Smooth muscle cell (in vitro differentiated cells): ENCODE measurements around the gene TGIF1. TPM values are rescaled to one million over a fixed set of nuclear protein-coding genes. Genes with fewer than 3 reads are reported as not detected.

Experiments used
- DNase-seq: peaks from one replicate; lab custom pipeline; 2025; ENCODE audit not compliant: unreplicated experiment; lab: John Stamatoyannopoulos, UW
- H2AFZ ChIP-seq: fragments of 200-600 bp; sonication (generic); 2 replicates; pipeline ENCODE4 v1.6.0; 2016; ENCODE audit warnings: antibody characterized with exemption, low read depth, mild to moderate bottlenecking
- H3F3A ChIP-seq: fragments of 200-600 bp; sonication (generic); 2 replicates; pipeline ENCODE4 v1.6.0; 2017; ENCODE audit warnings: antibody characterized with exemption, low read depth
- H3K27ac ChIP-seq: fragments of 200-600 bp; sonication (generic); 2 replicates; pipeline ENCODE4 v1.5.1; 2016; ENCODE audit warnings: low read depth, mild to moderate bottlenecking
- H3K27me3 ChIP-seq: fragments of 200-600 bp; sonication (generic); 2 replicates; pipeline ENCODE4 v1.6.1; 2016; ENCODE audit warnings: low read depth, mild to moderate bottlenecking
- H3K36me3 ChIP-seq: fragments of 200-600 bp; sonication (generic); 2 replicates; pipeline ENCODE4 v1.5.1; 2016; ENCODE audit warnings: low read depth
- H3K4me1 ChIP-seq: fragments of 200-600 bp; sonication (generic); 2 replicates; pipeline ENCODE4 v1.5.1; 2016; ENCODE audit warnings: low read depth
- H3K4me2 ChIP-seq: fragments of 200-600 bp; sonication (generic); 2 replicates; pipeline ENCODE4 v1.6.0; 2016; ENCODE audit warnings: mild to moderate bottlenecking
- H3K4me3 ChIP-seq: fragments of 200-600 bp; sonication (generic); 2 replicates; pipeline ENCODE4 v1.5.1; 2016; ENCODE audit warnings: mild to moderate bottlenecking
- H3K79me2 ChIP-seq: fragments of 200-600 bp; sonication (generic); 2 replicates; pipeline ENCODE4 v1.6.0; 2016; ENCODE audit warnings: low read depth, mild to moderate bottlenecking
- H3K9ac ChIP-seq: fragments of 200-600 bp; sonication (generic); 2 replicates; pipeline ENCODE4 v1.6.0; 2016; ENCODE audit warnings: low read depth
- H3K9me3 ChIP-seq: fragments of 200-600 bp; sonication (generic); replicated peaks from 2 replicates; pipeline ENCODE4 v1.5.1; 2016; ENCODE audit warnings: low read depth
- H4K20me1 ChIP-seq: fragments of 200-600 bp; sonication (generic); 2 replicates; pipeline ENCODE4 v1.6.0; 2016; ENCODE audit warnings: low read depth
- CTCF ChIP-seq: fragments of 200-600 bp; sonication (generic); IDR thresholded peaks from 2 replicates; pipeline ENCODE4 v1.5.1; 2017; ENCODE audit warnings: borderline replicate concordance, mild to moderate bottlenecking, antibody characterized with exemption; ENCODE audit not compliant: insufficient read depth, poor library complexity, severe bottlenecking
- WGBS: methylation state at CpG from one replicate; pipeline ENCODE4 v1.1.7; 2016; ENCODE audit warnings: low lambda C conversion rate; 5-methylcytosine and 5-hydroxymethylcytosine counted together
- polyA plus RNA-seq: library from polyadenylated mRNA; unstranded; fragments of >200 nt; fragmentation: Nextera tagmentation; extraction: Ambion mirVana; gene quantifications from 2 replicates; pipeline ENCODE4 v1.2.1, GENCODE V29; 2016
- total RNA-seq: library from RNA; depleted of rRNA; stranded (reverse); fragments of >200 nt; gene quantifications from 2 replicates; pipeline ENCODE4 v1.2.3, GENCODE V29; 2014

Gene TGIF1
- total and polyA plus RNA-seq, 2 experiments from 2014 or later = 96.7 to 165 TPM

DNA sequence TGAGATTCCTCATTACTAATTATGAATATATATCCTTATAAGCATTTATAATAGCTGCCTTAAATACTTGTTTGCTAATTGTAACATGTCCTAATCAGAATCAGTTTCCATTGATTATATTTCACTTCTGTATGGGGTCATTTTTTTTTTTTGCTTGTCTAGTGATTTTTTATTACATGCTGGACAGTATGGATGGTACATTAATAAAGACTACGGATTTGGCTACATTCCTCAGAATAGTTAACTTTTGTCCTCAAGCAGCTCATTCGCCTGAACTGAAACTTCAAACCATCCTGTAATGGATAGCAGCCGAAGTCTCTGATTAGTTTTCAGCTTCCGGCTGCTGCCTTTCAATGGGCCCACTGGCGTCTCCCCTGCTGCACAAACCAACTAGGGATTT is 11.7 kb downstream of the TGIF1 start:
- Histone ChIP-seq H3K9ac (no peak overlapping the region), H4K20me1 (peaks cover 27% of the 10 kb centered on the region), H3K79me2 (peaks cover 31% of the 10 kb centered on the region), H3K9me3 (no peaks in the 10 kb centered on the region), H3K36me3 (peaks cover 5% of the 10 kb centered on the region), H2AFZ (no peak overlapping the region), H3K4me3 (no peak overlapping the region), H3K27ac (peak overlapping the region; percentile 63), H3F3A (peaks cover 46% of the 10 kb centered on the region), H3K4me1 (peaks cover 50% of the 10 kb centered on the region), H3K27me3 (no peaks in the 10 kb centered on the region), H3K4me2 (no peak overlapping the region)
- no peak for TF ChIP-seq CTCF
- no peak for DNase-seq
- 85% methylated on average over 5 of the region's 5 CpGs for WGBS

GRCh38 chr18:3463051-3463450 is 13.1 kb downstream of the TGIF1 start:
- no peaks in the 10 kb centered on the region for H3K9me3 ChIP-seq
- H3K4me3 ChIP-seq = no peak overlapping the region
- no peak for TF ChIP-seq CTCF
- no peaks in the 10 kb centered on the region for H3K27me3 ChIP-seq
- peaks cover 18% of the 10 kb centered on the region for H3K79me2 ChIP-seq
- peaks cover 50% of the 10 kb centered on the region for H3K4me1 ChIP-seq
- DNase-seq = no peak
- WGBS = 43% methylated on average over 2 of the region's 2 CpGs
- H4K20me1 ChIP-seq = peaks cover 14% of the 10 kb centered on the region
- H3K9ac ChIP-seq = no peak overlapping the region
- peaks cover 3% of the 10 kb centered on the region for H3K36me3 ChIP-seq
- H3K27ac ChIP-seq = peak overlapping the region; percentile 63
- H3K4me2 ChIP-seq = peak overlapping the region; percentile 36
- H3F3A ChIP-seq = peaks cover 47% of the 10 kb centered on the region
- H2AFZ ChIP-seq = no peak overlapping the region

- Histone ChIP-seq H3K9ac (no peak overlapping the region), H3F3A (peaks cover 26% of the 10 kb centered on the region), H2AFZ (no peak overlapping the region), H3K4me3 (no peak overlapping the region), H3K27ac (peak overlapping the region; percentile 78), H3K4me1 (peaks cover 41% of the 10 kb centered on the region), H3K9me3 (no peaks in the 10 kb centered on the region), H3K4me2 (peak overlapping the region; percentile 52), H3K36me3 (no peaks in the 10 kb centered on the region), H3K79me2 (no peaks in the 10 kb centered on the region), H3K27me3 (no peaks in the 10 kb centered on the region), H4K20me1 (no peaks in the 10 kb centered on the region)
- DNase-seq = no peak
- no peak for TF ChIP-seq CTCF
- WGBS = 54% methylated on average over 5 of the region's 5 CpGs
Observed at GRCh38 chr18:3466045-3466444, 16.1 kb downstream of the TGIF1 start.

DNA sequence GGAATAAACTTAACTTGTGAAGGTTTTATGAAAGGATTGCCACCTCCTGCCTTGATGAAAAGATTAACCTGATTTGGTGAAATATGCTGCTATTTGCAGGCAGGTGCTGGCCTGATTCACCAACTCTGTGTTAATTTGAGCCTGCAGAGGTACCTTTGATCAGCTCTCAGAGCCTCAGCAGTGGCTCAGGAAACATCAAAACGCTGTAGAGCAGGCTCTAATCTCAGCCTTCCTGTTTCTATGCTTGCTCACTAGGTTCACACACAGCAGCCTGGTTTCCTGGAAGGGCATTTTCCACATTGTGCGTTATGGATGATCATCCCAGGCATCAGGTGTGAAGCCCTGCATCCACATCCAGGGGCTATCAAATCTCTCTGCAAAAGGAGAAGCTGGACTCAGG is 16.9 kb downstream of the TGIF1 start:
- Histone ChIP-seq H2AFZ (no peak overlapping the region), H3K9me3 (no peaks in the 10 kb centered on the region), H3K79me2 (no peaks in the 10 kb centered on the region), H3K27me3 (no peaks in the 10 kb centered on the region), H3F3A (peaks cover 19% of the 10 kb centered on the region), H3K4me3 (no peak overlapping the region), H3K4me2 (peak overlapping the region; percentile 52), H3K4me1 (peaks cover 33% of the 10 kb centered on the region), H3K36me3 (no peaks in the 10 kb centered on the region), H4K20me1 (no peaks in the 10 kb centered on the region), H3K27ac (peak overlapping the region; percentile 78), H3K9ac (no peak overlapping the region)
- no peak for TF ChIP-seq CTCF
- 6% methylated on average over 2 of the region's 2 CpGs for whole genome bisulfite sequencing
- DNase-seq = no peak
